Measurements from ENCODE around the gene NGFR.
"Not testable (repeated sequence)": the region's sequence is repeated elsewhere in the genome, so short reads cannot be mapped to it uniquely, and the experiment has no call there.

NGFR gene

DNA sequence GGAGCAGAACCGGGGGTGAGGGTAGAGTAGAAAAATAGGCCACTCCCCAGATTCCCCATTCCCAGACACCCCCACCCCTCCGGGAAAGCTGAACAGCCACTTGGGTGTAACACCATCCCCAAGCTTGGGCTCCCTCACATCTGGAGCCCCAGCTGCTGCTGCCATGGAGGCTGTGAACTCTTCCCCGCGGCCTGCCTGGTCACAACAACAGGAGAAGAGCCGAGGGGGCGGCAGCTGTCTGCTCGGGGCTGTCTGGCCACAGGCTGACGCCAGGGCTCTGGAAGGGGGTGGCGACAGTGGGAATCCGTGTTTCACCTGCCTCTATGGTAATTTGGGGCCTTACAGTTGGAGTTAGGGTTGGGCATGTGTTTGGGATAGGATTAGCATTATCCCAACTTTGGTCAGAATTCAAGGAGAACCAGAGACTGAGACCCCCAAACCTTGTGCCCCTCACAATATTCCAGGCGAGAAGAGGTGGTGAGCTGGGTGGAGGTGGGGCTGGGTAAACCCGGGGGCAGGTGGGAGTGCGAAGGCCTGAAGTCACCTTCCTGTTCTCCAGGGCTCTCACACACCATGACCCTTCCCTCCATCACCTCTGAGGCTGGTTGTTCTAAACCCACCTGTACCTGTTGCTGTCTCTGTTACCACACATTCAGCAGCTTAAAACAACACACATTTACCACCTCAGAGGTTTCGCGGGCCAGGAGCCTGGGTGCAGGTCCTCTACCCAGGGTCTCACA is 50.9 kb downstream of the NGFR start:
- DNase-seq (ENCODE audit: low read depth): no peak

GRCh38 chr17:49546546-49547535 is 51.7 kb downstream of the NGFR start:
- DNase-seq (ENCODE audit: low read depth): no peak

- no peak for DNase-seq (ENCODE audit: low read depth)
These were observed 52.5 kb downstream of the NGFR start for GRCh38 chr17:49547566-49547965.

DNA sequence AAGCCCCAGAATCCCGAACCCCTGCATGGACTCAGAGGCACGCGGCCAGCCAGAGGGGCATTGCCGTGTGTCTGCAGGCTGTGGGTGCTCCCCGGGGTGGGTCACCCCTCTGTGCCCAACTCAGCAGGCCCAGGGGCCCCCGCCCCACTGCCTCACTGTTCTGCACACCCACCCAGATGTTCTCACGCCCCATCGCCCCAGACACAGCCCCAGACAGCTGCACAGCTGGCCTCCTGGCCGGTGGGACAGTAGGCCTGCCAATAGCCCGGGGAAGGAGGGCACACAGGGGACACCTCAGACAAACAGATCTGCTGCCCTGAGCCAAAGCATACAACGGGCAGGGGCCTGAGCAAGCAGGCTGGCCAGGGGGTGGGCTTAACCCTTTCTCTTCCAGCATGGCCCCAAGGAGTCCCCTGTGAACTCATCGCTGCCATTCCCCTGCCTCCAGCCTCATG is 53.0 kb downstream of the NGFR start:
- no peak for DNase-seq (ENCODE audit: low read depth)

- DNase-seq (ENCODE audit: low read depth): no peak
These were observed 53.6 kb downstream of the NGFR start for GRCh38 chr17:49548506-49549310.

- no peak for DNase-seq (ENCODE audit: low read depth)
These were observed 54.2 kb downstream of the NGFR start for GRCh38 chr17:49549311-49549605.

DNA sequence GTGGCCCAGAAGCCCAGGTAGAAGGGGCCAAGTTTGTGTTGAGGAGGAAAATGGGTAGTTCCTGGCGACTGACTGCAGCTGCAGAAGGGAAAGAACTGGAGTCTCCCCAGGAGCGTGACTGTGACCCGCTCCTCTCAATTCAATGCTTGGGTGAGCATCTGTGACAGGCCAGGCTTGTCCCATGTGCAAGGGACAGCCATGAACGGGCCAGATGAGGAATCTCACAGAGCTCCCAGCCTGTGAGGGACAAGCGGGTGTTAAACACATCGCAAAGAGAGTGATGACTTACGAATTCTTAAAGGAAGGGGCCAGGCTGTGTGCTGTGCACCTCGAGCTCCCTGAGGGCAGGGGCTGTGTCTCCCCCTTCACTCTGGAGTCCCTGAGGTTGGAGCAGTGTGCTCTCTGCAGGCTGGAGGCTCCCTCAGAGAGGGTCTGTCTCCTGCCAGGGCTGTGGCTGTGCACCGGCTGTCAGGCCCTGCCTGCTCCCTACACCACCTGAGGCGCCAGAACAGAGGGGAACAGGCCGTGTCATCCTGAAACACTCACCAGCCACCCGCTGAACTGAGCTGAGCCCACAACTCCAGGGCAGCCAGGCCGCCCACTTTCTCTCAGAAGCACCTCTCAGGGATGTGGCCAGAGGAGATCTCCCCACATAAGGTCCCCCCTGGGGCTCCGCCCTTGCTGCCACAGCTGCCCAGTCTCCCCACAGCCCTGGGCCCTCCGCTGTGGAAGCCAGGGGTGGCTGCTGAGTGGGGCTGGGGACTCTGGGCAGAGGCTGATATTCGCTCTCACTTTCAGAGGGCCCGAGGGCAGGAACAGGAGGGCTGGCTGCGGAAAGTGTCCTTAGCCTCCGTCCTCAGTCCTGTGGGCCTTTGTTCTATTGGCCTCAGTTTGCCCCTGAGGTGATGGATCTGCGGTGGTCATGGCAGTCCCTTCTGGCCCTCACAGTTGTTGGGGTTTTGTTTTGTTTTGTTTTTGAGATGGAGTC is 54.9 kb downstream of the NGFR start:
- no peak for DNase-seq (ENCODE audit: low read depth)

- not testable (repeated sequence) for DNase-seq (ENCODE audit: low read depth)
These were observed 55.7 kb downstream of the NGFR start for GRCh38 chr17:49550764-49551163.

GRCh38 chr17:49551221-49552069 is 56.4 kb downstream of the NGFR start:
- no peak for DNase-seq (ENCODE audit: low read depth)

GRCh38 chr17:49552070-49552751 is 57.1 kb downstream of the NGFR start:
- DNase-seq (ENCODE audit: low read depth): no peak

DNA sequence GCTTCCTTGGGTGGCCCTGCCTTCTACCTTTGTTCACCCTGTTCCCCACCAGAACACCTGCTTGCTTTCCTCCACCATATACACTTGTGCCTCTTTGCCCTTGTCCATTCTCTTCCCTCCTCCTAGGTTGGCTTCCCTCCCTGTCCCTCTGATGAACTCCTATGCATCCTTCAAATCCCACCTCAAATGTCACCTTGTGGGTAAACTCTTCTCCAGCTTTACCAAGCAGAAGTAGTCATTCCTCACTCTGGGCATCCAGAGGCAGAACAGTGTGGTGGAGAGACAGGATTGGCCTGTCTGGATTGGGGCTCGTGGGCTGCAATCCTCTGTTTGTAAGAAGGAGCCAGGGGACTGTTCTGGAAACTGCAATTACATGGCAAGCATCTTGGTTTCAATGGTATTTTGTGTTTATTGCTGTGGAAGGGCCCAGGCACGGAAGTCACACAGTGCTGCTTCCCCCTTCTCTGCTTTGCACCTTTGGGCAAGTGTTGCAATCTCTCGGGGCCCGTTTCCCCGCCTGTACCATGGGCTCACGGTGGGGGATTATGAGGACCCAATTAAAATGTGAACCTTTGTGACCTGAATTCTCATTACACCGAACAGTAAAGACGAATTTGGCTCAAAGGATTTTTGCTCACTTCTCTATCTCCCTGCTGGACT is 58.7 kb downstream of the NGFR start:
- DNase-seq (ENCODE audit: low read depth): no peak

DNA sequence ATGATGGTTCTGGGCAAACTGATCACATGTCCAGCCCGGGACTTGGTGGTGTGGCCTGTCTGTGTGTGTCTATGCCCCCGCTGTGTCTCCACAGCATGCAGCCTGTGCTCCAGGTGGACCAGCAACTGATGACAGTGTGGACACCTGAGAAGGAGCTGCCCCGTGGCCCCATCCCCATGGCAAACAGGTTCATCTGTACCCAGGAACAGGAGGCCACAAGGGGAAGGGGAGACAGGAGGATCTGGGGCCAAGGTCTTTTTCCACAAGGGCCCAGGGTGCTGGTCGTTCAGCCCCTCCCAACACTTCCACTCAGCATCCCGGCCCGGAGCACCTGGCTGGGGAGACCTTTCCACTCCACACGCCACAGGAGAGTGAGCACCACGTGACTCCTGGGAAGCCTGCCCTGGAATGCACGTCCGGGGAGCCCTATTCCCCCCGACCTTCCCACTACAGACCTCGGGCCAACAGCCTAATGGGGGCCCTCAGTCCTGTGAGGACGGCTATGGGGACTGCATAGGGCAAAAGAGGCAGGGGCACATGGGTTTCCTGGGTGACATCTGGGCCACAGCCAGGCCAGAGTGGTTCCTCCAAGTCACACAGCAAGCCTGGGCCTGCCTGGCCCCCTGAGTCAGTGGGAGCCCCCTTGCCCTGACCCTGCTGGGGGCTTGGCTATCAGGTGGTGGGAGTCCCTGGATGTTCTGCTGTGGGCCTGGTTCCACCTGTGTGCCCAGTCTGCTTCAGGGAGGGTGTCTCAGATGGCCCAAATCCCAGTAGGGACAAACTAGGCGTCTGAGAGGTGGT is 59.8 kb downstream of the NGFR start:
- DNase-seq (ENCODE audit: low read depth): no peak

GRCh38 chr17:49555495-49556222 is 60.6 kb downstream of the NGFR start:
- DNase-seq (ENCODE audit: low read depth): no peak

DNA sequence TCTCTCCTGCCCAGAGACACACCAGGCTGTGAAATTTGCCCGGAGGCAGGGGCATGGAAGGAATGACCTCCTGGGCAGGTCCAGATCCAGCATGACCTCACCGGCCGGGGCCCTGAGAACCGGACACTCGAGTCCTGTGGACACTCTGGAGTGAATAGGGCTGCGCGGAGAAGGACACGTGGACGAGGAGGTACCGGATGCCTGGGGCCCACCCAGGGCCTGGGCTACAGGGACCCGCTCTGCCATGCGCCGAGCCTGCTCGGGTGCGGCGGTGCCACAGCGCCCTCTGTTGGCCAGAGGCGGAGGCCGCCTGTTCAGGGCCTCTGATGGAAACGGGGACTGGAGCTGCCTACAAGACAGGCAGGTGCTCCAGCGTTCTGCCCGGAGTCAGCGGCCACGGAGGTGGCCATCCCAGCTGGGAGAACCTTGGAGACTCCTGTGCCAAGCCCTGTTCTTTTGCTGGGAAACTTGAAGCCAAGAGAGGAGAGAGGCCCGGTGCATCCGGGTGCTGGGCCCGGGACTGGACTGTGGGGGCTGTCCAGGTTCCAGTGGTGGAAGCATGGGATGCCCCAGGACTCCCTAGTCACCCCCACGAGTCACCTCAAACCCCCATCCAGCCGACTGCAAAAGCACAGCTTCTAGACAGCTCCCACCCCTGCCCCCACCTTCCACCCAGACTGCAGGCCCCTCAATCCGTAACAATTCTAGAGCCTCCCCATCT is 61.3 kb downstream of the NGFR start:
- DNase-seq (ENCODE audit: low read depth): peak; percentile 67

DNA sequence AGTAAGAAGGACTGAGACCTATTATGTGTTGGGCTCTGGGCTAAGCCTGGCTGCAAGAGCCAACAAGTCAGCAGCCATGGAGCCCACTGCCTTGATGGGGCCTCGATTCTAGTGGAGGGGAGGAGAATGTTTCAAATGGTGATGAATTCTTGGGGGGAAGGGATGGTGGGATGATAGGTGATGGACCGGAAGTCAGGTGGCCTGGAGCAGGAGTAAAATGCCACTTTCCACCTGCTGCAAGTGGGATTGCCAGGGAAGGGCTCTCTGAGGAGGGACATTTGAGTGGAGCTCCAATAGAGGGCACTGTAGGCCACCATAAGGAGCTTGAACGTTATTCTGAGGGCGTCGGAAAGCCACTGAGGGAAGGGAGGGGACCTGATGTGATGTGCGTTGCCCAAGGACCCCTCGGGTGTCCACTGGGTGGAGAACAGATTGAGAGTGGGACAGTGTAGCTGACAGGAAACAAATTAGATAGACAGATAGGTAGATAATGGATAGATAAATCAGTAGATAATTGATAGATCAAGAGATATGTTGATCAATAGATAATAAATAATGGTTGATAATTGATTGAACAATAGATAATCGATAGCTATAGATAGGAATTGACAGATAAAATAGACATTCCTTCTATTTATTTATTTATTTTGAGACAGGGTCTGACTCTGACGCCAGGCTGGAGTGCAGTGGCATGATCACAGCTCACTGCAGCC is 62.4 kb downstream of the NGFR start:
- peak; percentile 13 for DNase-seq (ENCODE audit: low read depth)

Measured in stimulated activated CD4-positive, alpha-beta T cell treated with anti-CD3 and anti-CD28 coated beads, Interleukin-2, amount 100 ng/mL, for 4 hours (primary cell).